ENCODE results near the gene DLX3. TPM values are rescaled to one million over a fixed set of nuclear protein-coding genes. Genes with fewer than 3 reads are reported as not detected.

The DLX3 gene
- total and polyA plus RNA-seq, 2 of the 8 experiments (the other 6 are each of a cell fraction or from before 2014, with no cell fraction given) = 0.15 to 0.20 TPM

- no peak for TF ChIP-seq CTBP2 (IDR thresholded peaks at IDR 0.05; ENCODE audit: borderline replicate concordance, insufficient read depth, insufficient read length, low read length)
- TF ChIP-seq BRCA1 (IDR thresholded peaks at IDR 0.05; ENCODE audit: low read depth, low read length) = no peak
- TF ChIP-seq CBX5 (IDR thresholded peaks at IDR 0.05; ENCODE audit: low read depth, low read length) = no peak
- no peak for TF ChIP-seq CHD1 (IDR thresholded peaks at IDR 0.05; ENCODE audit: low read depth, low read length)
- peak; percentile 28 for TF ChIP-seq RNF2 (IDR thresholded peaks at IDR 0.05; ENCODE audit: borderline replicate concordance, low read depth, low read length, missing control alignments, poor library complexity, severe bottlenecking)
- peak; percentile 45; the same call in 1 of the 2 replicates for TF ChIP-seq TBP (IDR thresholded peaks at IDR 0.05; ENCODE audit: low read depth, low read length)
- no peak for TF ChIP-seq SP1 (IDR thresholded peaks at IDR 0.05; ENCODE audit: low read depth, low read length)
- no peak for TF ChIP-seq YY1 (IDR thresholded peaks at IDR 0.05; ENCODE audit: low read depth, low read length)
- no peak for TF ChIP-seq SIX5 (IDR thresholded peaks at IDR 0.05; ENCODE audit: low read depth, low read length)
- TF ChIP-seq PHF8 (conservative IDR thresholded peaks at IDR 0.05; ENCODE audit: low read depth, low read length) = no peak
- no peak for TF ChIP-seq KDM4A (IDR thresholded peaks at IDR 0.05; ENCODE audit: low read depth, low read length, severe bottlenecking)
- TF ChIP-seq SIRT6 (IDR thresholded peaks at IDR 0.05; ENCODE audit: low read length) = no peak
- peak in 2 of 3 experiments; percentile 5 to 22; a peak in 2 of 4 replicates for TF ChIP-seq CTCF (IDR thresholded peaks at IDR 0.05; ENCODE audit: control extremely low read depth in 1 of 3, insufficient read depth in 1 of 3, low read depth in 1 of 3, low read length in 3 of 3)
- TF ChIP-seq ASH2L (IDR thresholded peaks at IDR 0.05; ENCODE audit: low read length) = no peak
- TF ChIP-seq HDAC6 (IDR thresholded peaks at IDR 0.05; ENCODE audit: low read depth, low read length) = no peak
- no peak for TF ChIP-seq TEAD4 (IDR thresholded peaks at IDR 0.05; ENCODE audit: low read depth, low read length)
- no peak for TF ChIP-seq KDM1A (IDR thresholded peaks at IDR 0.05; ENCODE audit: borderline replicate concordance, low read length)
- peak; percentile 97 for TF ChIP-seq EZH2 (IDR thresholded peaks at IDR 0.05; ENCODE audit: low read depth, low read length, severe bottlenecking)
- no peak for TF ChIP-seq ATF3 (IDR thresholded peaks at IDR 0.05; ENCODE audit: insufficient read depth, low read depth, low read length)
- no peak for TF ChIP-seq FOSL1 (IDR thresholded peaks at IDR 0.05; ENCODE audit: insufficient read depth, low read depth, low read length)
- no peak for TF ChIP-seq GTF2F1 (IDR thresholded peaks at IDR 0.05; ENCODE audit: borderline replicate concordance, low read depth, low read length)
Observed at GRCh38 chr17:49972486-49973270, 22.3 kb downstream of the DLX3 start (continued).
